HG02678 (cell line): ENCODE results near the gene CCM2.

Experiments
- ATAC-seq: cut with Tn5 transposase; IDR thresholded peaks from one replicate; pipeline ENCODE4 v1.9.1; 2021; ENCODE audit warnings: mild to moderate bottlenecking, moderate library complexity; ENCODE audit not compliant: unreplicated experiment

CCM2 gene

DNA sequence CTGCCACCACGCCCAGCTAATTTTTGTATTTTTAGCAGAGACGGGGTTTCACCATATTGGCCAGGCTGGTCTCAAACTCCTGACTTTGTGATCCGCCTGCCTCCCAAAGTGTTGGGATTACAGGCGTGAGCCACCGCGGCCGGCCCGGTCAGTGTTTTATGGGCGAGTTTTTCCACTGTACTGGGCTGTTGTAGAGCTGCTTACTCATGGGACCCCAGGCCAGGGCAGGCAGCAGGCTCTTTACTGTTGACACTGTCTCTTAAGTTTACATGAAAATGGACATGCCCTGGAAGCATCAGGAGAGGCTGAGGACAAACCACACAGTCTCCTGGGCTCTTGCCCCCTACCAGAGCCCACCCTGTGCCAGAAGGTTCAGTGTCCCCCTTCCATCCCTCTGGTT is 77.6 kb downstream of the CCM2 start:
- no peak for ATAC-seq

DNA sequence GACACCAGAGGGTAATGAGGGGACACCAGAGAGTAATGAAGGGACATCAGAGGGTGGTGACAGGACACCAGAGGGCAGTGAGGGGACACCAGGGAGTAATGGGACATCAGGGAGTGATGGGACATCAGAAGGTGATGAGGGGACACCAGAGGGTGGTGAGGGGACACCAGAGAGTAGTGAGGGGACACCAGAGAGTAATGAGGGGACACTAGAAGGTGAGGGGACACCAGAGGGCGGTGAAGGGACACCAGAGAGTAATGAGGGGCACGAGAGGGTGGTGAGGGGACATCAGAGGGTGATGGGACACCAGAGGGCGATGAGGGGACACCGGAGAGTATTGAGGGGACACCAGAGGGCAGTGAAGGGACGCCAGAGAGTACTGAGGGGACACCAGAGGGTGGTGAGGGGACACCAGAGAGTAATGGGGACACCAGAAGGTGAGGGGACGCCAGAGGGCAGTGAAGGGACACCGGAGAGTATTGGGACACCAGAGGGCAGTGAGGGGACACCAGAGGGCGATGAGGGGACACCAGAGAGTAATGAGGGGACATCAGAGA is 78.2 kb downstream of the CCM2 start:
- ATAC-seq: no peak

DNA sequence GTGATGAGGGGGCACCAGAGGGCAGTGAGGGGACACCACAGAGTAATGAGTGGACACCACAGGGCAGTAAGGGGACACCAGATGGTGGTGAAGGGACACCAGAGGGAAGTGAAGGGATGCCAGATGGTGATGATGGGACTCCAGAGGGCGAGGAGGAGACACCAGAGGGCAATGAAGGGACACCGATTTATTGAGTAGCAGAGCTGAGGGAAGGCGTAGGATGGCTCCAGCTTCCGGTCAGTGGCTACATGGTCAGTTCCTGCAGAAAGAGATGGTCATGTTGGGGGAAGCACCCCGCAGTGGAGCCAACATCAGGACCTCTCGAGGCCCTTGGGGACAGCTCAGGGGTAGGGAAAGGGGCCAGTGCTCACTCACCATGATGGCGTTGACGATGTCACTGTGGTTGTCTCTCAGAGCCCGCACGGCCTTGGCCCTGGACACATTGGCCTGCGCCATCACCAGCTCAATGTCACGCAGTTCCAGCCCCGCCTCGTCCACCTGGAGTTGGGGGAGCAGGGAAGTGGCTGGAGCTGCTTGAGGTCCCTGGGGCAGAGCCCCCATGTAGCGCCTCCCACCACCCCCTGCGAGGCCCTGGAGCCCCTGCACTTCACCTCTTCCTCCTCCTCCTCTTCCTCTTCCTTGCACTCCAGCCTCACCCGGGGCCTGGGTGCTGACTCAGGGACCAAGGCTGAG is 80.4 kb downstream of the CCM2 start:
- ATAC-seq: no peak

DNA sequence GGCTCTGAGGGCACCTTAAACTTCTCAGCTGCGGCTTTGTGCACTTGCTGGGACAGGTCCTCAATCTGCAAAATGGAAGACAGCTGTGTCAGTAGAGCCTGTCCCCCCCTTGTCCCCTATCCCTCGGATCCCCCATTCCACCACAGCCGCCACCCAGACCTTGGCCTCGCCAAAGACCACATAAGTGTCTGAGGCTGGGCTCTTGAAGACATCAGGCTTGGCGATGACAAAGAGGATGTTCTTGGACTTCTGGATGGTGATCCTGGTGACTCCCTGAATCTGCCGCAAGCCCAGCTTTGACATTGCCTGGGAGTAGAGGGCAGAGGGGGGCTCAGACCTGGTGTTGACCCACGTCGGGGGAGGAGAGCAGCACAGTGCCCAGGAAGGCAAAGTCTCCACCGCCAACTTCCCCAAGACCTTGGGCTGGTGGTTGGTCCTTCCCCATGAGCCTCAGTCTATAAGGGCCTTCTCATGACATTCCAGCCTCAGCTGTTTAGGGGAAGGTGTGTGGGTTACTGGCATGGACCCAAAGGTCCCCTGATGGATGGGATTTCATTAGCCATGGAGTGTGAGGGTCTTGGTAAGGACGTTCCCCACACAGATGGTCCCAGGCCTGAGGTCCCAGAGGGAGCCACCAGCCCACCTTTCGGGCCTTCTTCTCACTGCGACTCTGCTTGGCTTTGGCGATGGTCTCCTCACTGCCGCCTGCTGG is 81.1 kb downstream of the CCM2 start:
- ATAC-seq: no peak

DNA sequence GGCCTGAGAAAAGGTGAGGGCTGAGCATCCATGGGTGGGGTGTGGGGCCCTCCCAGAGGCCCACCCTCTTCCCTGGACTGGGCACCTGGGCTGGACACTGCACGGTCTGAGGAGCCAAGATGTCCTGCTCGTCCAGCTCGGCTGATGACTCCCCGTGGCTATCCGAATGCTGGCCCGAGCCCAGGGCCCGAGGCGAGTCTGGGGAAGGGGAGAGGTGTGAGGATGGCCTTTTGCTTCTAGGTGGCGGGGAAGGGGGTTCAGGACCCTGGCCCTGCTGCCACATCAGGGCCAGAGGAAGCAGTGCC is 81.6 kb downstream of the CCM2 start:
- no peak for ATAC-seq

DNA sequence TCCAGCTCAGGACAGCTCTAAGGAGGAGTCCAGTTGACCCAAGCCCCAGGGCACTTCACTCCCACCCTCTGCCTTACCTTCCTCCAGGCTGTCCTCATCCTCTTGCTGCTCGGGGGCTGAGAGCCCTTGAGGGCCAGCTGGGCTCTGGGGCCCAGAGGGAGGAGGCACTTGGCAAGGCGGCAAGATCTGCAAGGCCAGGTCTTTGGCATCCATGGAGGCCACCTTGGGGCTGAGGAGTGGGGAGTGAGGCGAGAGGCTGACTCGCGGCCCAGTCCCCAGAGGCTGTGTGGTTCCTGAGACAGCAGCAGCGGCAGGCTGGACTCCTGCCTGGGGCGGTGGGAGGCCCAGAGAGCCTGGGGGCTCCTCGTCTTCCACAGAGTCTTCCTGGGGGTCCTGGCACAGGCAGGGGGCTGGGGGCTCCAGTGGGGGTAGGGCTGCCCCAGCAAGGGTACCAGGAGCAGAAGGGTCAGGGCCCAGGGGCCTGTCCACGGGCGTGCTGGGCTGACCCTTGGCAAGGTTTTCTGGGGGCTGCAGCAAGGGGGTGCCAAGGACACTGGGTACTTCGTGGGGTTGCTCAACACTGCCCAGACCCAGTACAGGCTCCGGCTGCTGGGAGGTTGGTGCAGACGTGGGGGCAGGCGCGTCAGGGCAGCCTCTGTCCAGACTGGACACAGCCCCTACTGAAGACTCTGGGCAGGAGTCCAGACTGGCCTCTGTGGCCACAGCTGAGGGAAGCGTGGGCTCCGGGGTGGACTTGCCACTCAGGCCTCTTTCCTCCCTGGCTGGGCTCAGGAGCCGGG is 82.2 kb downstream of the CCM2 start:
- ATAC-seq: no peak

DNA sequence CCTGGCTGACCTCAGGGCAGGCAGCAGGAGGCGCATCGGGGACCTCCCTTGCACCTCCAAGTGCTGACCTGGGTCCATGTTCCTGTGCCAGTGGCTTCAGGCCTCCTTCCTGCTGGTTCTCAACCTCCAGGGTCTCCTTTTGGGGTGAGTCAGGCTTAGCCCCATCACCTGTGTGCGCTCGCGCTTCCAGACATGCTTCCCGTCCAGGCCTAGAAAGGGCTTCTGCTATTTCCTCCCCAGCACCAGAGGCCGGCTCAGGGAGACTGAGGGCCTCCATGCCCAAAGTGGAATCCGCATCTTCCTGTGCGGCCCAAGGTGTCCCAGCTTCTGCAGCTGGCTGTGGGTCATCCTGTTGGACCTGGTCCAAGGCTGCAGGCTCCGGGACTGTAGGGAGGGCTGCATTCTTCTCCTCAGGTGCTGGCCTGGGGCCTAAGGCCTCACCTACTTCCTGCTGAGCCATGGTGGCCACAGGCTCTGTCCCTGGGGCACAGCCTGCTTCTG is 82.9 kb downstream of the CCM2 start:
- no peak for ATAC-seq

DNA sequence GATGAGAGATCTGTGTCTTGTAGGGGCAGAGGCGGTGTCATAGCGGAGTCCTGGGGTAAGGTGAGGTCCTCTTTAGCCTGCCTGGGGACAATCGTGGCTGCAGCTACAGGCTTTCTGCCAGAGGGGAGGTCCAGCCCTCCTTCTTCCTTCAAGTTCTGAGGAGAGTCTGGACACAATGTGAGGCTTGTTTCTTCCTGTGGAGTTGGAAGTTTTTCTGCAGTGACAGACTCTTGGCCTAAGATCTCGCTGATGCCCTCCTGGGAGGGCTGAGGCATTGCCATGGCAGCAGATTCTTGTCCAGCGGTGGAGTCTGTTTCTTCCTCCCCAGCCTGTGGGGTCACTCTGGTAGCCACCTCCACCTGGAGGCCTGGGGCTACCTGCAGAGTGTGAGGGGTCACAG is 84.3 kb downstream of the CCM2 start:
- ATAC-seq: no peak

DNA sequence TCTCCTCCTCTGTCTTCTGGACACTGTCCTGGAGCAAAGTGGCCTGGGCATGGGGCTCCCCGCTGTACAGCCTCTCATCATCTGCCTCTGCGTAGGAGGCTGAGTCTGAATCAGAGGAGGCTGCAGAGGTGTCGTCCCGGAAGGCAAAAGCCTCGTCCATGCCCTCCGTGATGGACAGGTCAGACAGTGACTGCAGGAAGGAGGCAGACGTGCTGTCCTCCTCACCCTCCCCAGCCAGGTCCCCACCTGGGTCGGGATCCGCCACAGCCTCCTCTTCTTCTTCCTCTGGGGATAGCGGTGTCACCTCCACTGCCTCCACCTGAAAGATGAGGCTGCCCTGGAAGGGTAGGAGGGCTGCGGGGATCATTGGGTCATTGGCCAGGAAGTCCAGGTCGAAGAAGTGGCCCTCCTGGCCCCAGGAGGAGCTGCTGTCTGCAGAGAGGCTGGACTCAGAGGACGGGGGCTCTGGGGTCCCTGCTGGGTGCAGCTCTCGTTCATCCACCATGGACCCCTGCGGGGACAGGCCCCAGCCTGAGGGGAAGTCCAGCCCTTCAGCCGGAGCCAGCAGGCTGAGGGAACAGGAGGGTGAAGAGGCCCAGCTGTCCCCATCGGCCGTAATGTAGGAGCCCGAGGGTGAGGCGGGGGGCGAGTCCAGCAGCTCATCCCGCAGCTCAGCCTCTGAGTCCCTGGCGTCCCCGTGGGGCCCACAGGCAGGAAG is 85.1 kb downstream of the CCM2 start:
- ATAC-seq: no peak

DNA sequence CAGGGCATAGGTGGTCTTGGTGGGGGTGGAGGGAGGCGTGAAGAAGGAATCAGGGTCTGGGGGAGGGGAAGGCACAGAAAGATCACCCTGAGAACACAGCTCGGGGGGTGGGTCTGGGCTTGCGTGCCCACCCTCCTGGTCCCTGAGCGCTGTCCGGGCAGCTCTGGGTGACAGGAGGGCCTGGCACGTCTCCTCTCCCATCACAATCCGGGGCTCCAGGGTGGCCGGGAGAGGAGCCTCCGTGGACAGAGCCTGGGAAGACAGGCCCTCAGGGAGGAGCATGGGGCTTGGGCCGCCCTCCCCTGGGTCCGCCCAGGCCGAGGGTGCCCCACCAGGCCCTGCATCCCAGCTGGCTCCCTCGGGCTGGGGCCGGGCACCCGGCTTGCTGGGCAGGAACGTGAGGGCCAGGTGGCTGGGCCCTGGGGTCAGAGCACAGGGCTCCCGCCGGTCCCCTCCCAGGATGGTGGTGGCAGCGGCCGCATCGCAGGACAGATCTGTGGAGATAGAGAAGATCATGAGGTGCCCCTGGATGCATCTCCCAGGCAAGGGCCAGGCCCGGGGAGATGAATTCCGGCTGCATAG is 85.7 kb downstream of the CCM2 start:
- ATAC-seq: no peak

DNA sequence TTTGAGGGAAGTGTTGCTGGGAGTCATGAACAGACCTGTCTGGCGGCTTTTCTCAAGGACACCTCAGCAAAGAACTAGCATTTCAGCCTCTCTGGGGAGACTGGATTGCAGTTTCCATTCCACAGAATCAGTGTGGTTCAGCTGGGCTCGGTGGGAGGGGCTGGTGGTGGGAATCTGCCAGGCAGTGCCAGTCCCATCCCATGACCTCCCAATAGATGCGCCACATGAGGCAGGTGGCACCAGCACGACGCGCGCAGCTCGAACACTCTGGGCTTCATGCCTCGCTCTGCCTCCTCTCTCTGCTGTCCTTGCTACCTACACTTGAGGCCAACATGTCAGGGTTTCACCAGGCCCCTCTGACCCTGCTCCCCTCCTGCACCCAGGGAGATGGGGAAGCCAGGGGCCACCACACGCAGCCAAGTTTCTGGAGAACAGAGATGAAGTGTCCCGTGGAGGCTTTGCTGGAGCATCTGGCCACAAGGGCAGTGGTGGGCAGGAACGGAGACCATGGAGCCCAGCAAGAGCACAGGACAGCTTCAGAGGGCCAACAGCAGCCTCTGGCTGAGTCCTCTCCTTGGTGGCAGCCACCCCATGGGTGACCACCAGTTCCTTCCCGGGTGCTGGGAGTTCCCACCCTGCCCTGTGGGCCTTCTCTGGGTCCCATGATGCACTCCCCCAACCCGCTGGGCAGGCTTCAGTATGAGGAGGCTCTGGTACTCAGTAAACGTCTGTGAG is 86.5 kb downstream of the CCM2 start:
- no peak for ATAC-seq

DNA sequence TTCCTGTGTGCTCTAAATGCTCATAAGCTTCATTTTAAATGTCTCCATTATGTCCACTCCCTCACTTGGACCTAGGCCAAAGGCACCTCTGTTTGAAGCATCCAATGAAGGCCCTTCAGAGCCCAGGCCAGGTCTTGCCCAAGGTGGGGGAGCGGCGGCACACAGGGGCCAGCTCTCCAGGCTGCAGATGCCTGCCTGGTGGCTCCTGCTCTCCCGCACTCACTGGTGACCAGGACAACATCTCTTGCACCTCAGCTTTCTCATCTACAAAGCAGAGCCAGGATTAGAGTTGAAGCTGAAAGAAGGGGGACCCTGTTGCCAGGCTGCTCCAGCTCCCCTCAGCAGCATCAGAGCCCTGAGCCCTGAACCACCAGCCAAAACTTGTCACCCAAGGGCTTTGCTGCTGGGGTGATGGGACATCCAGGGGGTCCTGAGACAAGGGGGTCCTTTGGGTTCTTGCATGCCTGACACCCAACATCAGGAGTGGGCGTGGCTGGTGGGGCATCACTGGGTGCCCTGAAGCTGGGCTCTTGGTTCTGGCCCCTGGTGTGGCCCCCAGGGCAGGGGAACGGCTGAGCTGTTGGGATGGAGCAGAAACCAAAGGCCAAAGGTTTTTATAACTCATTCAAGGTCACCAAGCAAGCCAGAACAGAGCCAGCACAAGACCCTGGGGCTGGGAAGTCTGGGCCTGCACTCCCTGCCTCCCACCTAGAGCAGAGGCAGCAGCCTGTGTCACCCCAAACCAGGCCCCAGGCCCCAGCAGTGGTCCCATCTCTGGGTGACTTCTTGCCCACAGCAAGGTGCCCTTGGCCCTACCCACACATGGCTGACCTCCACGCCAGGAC is 87.5 kb downstream of the CCM2 start:
- ATAC-seq: no peak

DNA sequence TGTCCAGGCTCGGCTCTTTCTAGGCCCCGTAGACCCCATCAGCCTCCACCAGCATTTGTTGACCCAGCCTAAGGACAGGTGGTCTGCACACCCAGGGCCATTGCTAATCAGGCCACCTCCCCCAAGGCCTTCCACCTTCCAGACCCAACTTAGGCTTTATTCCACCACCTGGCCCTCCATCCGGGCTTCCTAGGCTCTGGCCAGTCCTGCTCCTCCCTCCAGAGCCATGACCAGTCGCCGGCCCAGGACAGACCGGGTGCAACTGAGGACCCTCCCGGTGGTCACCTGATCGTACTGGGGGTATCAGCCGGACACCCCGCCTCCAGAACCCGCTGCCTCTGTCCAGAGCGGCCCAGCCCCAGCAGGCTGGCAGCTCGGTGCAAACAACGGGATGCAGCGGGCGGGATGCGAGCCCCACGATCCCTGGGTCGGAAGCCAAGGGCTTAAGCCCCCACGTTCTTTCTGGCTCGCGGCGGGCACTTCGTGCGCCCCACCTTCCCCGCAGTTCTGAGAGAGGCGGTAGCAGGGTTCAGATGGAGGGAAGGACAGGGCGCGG is 88.2 kb downstream of the CCM2 start:
- ATAC-seq: no peak

DNA sequence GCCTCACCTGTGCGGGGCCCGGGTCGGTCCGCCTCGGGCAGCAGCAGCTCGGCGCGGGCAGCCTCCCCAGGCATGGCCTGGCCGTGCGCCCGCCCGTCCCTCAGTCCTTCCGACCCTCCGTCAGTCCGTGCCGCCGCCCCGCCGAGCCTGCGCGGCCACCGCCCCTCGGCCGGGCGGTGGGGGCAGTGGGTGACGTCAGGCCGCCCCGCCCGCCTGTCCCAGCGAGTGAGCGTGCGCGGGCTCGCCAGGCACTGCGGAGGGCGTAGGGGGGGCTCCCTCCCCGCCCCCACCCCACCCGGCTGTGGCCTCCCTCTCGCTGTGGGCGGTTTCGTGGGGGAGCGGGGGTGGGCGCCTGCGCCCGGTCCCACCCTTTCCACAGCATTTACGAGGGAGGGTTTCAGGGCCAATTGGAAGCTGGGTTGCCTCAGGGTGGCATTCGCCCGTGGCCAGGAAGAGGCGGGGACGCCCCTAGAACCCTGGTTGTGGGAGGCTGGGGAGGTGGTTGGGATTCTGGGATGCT is 88.9 kb downstream of the CCM2 start, which contains the start of gene NACAD:
TSS of gene NACAD (minus strand) at position 149 of the 520 bp plus-strand sequence. CDS start at position 74, 75 bp downstream.
- ATAC-seq: no peak

DNA sequence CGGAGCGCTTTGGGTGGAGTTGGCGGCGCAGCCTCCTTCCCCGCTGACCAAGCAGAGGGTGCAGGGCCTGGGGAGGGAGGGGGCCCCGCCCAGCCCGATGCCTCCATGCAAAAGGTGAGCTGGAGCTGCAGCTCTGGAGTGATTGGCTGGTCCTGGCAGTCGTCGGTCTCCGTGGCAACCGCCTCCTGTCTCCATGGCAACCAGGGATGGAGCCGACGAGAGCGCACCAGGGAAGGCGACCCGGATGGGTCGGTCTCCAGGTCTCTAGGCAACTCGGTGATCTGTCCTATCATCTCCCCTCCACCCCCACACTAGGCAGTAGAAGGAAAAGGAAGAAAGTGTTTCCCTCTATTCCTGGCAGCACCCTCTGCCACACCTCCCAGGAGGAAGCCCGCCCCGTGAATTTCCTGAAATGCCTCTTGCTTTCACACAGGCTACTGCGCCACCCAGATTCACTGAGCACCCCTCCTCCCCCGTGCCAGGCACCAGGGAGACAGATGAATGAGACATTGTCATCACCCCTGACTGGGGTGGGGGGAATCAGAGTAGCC is 89.4 kb downstream of the CCM2 start:
- no peak for ATAC-seq

DNA sequence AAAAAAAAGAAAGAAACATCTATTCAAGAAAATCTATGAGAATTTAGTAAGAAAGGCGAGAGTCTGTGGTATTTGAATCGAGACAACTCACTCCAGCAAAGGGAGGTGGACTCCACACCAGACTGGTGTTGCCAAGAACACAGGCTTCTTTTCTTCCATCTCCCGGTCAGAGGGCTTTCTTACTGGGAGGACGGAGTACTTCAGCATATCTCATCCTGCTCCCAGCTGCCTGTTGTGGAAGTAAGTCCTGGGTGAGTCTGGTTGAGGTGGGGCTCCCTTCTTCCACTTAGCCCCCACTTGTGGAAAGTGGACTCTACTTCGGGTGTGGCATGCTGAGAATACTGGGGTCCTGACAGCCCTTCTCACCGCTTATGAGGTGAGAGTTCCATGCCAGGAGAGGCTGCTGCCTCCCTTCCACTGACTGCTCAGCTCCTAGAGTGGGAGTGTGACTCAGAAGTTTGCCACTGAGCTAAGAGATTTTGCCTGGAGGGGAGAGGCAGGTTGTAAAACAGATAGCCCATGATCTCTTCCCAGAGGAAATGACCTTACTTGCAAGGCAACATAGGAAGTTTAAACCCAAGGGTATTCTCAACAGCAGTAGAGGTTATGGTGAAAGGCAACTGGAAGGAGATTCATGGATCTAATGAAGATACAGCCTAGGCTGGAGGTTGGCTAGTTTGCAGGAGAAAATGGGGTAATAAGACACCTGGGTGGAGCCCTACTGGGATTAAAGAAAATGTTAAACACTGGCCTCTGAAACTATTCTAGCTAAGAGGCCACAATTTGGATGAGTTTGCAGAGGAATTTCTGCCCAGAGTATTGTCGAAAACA is 92.3 kb downstream of the CCM2 start:
- no peak for ATAC-seq

DNA sequence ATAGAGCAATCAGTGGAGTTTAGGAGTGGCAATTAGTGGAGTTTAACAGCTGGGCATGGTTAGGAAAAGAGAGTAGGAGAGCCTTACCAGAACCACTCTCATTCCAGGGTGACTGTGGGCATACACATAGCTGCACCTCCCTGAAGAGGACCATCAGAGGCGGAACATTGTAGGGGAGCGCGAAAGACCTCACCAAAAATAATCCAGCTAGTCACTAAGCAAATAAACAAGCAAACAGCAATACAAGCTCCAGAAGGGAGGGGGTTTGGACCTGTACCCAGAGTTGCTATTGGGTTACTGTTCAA is 92.9 kb downstream of the CCM2 start:
- no peak for ATAC-seq
